Thoracic aorta (tissue), 2 donors: ENCODE data around the gene HDAC4. TPM values are rescaled to one million over a fixed set of nuclear protein-coding genes. Genes with fewer than 3 reads are reported as not detected.

ENCODE experiments used
- ATAC-seq: fragments of 150-250 bp; one replicate; pipeline ENCODE4 v1.8.0; 2017; ENCODE audit warnings: low read depth; ENCODE audit not compliant: insufficient number of reproducible peaks, low FRiP score
- DNase-seq: peaks from one replicate; pipeline ENCODE4 v3.0.0-alpha.2; 2020; ENCODE audit warnings: low spot score
- H3K27ac ChIP-seq, 2 donors: fragments of 200-600 bp; sonication (generic); 1 replicate in 1 of 2; 2 replicates in 1 of 2; pipeline ENCODE4 v1.5.1; 2016; ENCODE audit warnings: mild to moderate bottlenecking in 2 of 2, moderate library complexity in 2 of 2
- H3K27me3 ChIP-seq: fragments of 200-600 bp; sonication (generic); replicated peaks from 2 replicates; pipeline ENCODE4 v1.6.0; 2016; ENCODE audit warnings: mild to moderate bottlenecking; ENCODE audit not compliant: insufficient read depth
- H3K36me3 ChIP-seq: fragments of 200-600 bp; sonication (generic); one replicate; pipeline ENCODE4 v1.5.1; 2016
- H3K4me1 ChIP-seq, 2 donors: fragments of 200-600 bp; sonication (generic); 1 replicate in 1 of 2; 2 replicates in 1 of 2; pipeline versions ENCODE4 v1.5.1 to v1.6.0; 2016; ENCODE audit warnings: low read depth in 2 of 2, mild to moderate bottlenecking in 1 of 2; ENCODE audit not compliant: control insufficient read depth in 1 of 2
- H3K4me3 ChIP-seq: fragments of 200-600 bp; sonication (generic); 2 replicates; pipeline ENCODE4 v1.5.1; 2016; ENCODE audit warnings: mild to moderate bottlenecking
- H3K9me3 ChIP-seq: fragments of 200-600 bp; sonication (generic); 2 replicates; pipeline ENCODE4 v1.5.1; 2016
- total RNA-seq, 2 donors: library from RNA; depleted of rRNA; stranded (reverse); fragments of >200 nt; gene quantifications; one replicate each; pipeline versions ENCODE4 v1.1.0 to v1.2.3, GENCODE V29; 2016
- TF ChIP-seq, protein P1 (sequence below): fragments of 200-600 bp; sonication (generic); IDR thresholded peaks from one replicate; pipeline ENCODE4 v1.5.1; 2019; ENCODE audit warnings: antibody characterized with exemption

The HDAC4 gene
- total RNA-seq, 2 donors from 2014 or later, result 79.2 to 163 TPM

DNA sequence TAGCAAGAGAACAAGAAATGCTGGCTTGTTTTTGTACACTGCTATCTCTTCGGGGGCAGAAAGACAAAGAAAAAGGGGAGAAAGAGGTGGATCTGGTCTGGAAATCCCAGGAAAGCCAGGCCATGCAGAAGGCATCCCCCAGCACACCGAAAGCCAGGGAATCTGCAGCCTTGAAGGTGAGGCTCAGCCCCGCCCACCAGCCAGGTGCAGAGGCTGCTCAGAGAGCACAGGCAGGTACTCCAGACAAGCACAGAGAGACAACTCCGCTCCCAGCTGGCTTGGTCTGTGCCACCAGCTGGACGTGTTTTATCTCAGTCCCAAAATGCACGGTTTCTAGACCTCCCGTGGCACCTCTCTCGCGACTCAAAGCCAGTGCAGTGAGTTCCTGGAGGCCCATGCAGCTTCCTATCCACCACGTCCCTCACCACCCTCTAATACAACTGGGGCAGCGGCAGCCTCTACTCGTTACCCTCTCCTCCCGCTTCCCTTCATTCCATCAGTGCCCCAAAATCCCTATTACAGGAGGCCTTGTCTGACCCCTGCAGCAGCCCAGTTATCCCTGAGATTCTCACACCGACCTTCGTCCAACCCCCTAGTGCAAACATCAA lies 62.8 kb downstream of the HDAC4 start:
- H3K36me3 ChIP-seq, result no peaks in the 10 kb centered on the region
- no peak overlapping the region for H3K27ac ChIP-seq
- ATAC-seq (no peak), DNase-seq (no peak)
- no peaks in the 10 kb centered on the region for H3K27me3 ChIP-seq
- TF ChIP-seq, protein P1, sequence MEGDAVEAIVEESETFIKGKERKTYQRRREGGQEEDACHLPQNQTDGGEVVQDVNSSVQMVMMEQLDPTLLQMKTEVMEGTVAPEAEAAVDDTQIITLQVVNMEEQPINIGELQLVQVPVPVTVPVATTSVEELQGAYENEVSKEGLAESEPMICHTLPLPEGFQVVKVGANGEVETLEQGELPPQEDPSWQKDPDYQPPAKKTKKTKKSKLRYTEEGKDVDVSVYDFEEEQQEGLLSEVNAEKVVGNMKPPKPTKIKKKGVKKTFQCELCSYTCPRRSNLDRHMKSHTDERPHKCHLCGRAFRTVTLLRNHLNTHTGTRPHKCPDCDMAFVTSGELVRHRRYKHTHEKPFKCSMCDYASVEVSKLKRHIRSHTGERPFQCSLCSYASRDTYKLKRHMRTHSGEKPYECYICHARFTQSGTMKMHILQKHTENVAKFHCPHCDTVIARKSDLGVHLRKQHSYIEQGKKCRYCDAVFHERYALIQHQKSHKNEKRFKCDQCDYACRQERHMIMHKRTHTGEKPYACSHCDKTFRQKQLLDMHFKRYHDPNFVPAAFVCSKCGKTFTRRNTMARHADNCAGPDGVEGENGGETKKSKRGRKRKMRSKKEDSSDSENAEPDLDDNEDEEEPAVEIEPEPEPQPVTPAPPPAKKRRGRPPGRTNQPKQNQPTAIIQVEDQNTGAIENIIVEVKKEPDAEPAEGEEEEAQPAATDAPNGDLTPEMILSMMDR, result no peak
- H3K4me3 ChIP-seq, result no peak overlapping the region
- H3K9me3 ChIP-seq, result no peaks in the 10 kb centered on the region
- no peaks in the 10 kb centered on the region for H3K4me1 ChIP-seq

DNA sequence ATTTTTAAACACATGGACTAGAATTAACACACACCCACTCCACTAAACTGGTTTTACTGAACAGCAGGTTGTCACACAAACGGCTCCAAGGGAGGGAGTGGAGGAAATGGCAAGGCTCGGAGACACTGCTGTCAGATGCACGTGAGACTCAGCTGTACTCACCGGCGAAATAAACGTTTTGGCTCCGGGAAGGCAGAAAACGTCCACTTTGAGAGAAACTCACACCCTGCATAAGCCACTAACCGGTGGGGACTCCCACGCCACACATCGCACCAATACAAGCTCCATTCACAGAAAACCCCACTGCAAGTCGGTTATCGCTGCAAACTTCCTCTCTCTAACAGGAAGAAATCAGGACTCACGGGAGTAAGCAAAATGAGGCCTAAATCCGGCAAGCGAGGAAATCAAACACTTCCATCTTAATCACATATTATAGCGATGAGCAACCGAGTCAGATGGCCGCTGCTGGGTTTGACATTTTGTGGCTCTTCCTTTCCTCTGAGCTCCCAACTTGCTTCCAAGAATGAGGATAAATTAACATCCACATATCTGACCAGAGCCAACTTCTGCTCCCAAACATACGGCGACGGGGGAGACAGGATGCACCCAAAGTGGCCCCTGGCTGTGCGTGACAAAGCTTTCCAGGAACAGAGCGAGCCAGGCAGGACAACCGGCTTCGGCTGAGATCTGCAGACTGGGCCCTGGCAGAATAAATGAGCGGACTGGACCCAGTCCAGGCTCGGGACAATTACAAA lies 63.5 kb downstream of the HDAC4 start:
- H3K9me3 ChIP-seq, result no peaks in the 10 kb centered on the region
- no peak overlapping the region for H3K27ac ChIP-seq
- H3K36me3 ChIP-seq, result no peaks in the 10 kb centered on the region
- DNase-seq, result no peak
- H3K4me1 ChIP-seq, result no peaks in the 10 kb centered on the region
- no peak overlapping the region for H3K4me3 ChIP-seq
- no peaks in the 10 kb centered on the region for H3K27me3 ChIP-seq
- TF ChIP-seq, protein P1, result no peak
- no peak for ATAC-seq

DNA sequence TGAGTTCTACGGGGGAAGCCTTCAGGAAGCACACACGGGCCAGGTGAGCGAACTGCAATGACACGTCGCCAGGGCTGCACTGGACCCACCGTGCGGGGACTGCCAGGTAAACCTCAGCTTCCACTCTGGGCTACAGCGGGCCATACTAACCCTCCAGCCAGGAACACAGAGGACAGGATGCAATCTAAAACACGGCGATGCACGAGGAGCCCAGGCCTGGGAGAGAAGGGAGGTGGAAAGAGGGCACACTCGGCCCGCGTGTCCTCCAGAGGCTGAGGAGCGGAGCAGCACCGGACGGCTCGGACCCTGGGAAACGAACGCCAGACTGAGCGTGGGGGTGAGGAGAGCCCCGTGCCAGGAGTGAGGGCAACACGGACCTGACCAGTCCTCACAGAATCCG lies 69.3 kb downstream of the HDAC4 start:
- H3K27ac ChIP-seq, result no peak overlapping the region
- DNase-seq, result no peak
- H3K4me1 ChIP-seq, result peaks cover 23 to 43% of the 10 kb centered on the region in 2 donors
- H3K27me3 ChIP-seq, result no peaks in the 10 kb centered on the region
- no peaks in the 10 kb centered on the region for H3K36me3 ChIP-seq
- TF ChIP-seq, protein P1, result no peak
- H3K4me3 ChIP-seq, result no peak overlapping the region
- no peaks in the 10 kb centered on the region for H3K9me3 ChIP-seq
- no peak for ATAC-seq

DNA sequence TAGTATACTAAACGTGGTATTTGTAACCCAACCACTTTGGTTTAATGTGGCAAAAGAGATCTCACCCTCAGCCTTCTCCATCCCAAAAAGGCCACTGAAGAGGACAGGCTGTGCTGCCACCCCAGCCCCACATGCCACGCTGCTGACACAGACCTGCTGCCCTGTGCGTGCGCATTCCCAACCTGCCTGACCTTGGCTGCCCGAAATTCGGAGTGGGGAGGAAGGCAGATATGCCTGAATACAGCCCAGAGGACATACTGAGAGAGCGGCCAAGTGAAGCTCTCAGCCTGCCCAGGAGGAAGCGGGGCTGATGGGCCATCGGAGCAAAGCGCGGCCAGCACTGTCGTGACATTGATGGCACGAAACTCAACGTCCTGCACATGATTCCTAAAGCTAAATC lies 70.0 kb downstream of the HDAC4 start:
- TF ChIP-seq, protein P1, result no peak
- Histone ChIP-seq H3K27me3 (no peaks in the 10 kb centered on the region), H3K27ac (no peak overlapping the region), H3K36me3 (no peaks in the 10 kb centered on the region), H3K4me3 (no peak overlapping the region), H3K4me1 (peaks cover 23 to 43% of the 10 kb centered on the region in 2 donors), H3K9me3 (no peaks in the 10 kb centered on the region)
- DNase-seq (no peak), ATAC-seq (no peak)

DNA sequence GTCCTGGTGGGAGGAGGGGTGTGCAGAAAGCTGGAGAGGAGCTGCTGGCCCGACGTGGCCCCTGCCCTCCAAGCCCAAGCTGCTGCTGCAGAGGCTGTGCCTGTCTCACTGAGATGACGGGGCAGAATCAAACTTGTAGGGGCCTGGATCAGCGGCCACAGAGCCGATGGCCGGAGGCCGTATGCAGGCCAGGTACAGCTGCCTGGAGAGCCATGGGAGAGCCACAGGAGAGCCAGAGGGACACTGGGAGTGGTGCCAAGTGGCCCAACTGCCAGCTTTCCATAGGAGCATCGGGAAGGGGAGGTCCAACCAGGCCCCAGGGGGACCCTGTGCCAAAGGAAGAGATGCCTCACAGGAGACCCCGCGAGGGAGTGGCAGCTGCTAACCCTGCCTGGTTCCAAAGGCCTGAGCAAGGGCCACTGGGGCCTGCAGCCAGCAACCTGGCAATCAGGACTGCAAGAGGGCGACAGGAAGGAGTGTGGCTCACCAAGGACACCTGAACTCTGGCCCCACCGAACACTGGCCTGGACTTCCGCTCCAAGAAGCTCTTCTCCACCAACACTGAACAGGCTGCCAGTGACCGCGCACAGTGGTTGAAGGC lies 70.7 kb downstream of the HDAC4 start:
- H3K36me3 ChIP-seq, result no peaks in the 10 kb centered on the region
- H3K27me3 ChIP-seq, result no peaks in the 10 kb centered on the region
- H3K4me1 ChIP-seq, result peaks cover 23 to 43% of the 10 kb centered on the region in 2 donors
- no peak overlapping the region for H3K4me3 ChIP-seq
- DNase-seq, result no peak
- H3K9me3 ChIP-seq, result no peaks in the 10 kb centered on the region
- ATAC-seq, result no peak
- H3K27ac ChIP-seq, result peak overlapping the region; percentile 73 to 83
- TF ChIP-seq, protein P1, result no peak
